Caco-2 (cell line): Measurements from ENCODE around the gene ABHD12. TPM values are rescaled to one million over a fixed set of nuclear protein-coding genes. Genes with fewer than 3 reads are reported as not detected.

ENCODE experiments used
- BruUV-seq: library from RNA; stranded (reverse); fragments of 400-500 nt; replicated peaks from 2 replicates; lab custom pipeline; 2021; lab: Mats Ljungman, UMichigan
- CTCF ChIA-PET: fragments of 300-600 bp; sonication (Branson Sonifier 250); formaldehyde crosslinking; loops from one replicate; lab custom pipeline; 2022; ENCODE audit warnings: antibody characterized with exemption; lab: Charles Lee
- POLR2A ChIA-PET: fragments of 300-600 bp; sonication (Branson Sonifier 250); formaldehyde crosslinking; loops from one replicate; lab custom pipeline; 2022; ENCODE audit warnings: antibody characterized with exemption; lab: Charles Lee
- DNase-seq, 2 experiments: peaks; one replicate each; pipeline versions ENCODE4 v3.0.0 to v3.0.0-alpha.2; 2020 to 2022
- H3K27me3 ChIP-seq: replicated peaks from 2 replicates; pipeline ENCODE4 v1.6.0; 2011; ENCODE audit warnings: low read length; ENCODE audit not compliant: control insufficient read depth, insufficient read depth
- H3K36me3 ChIP-seq: 2 replicates; pipeline ENCODE4 v1.5.1; 2011; ENCODE audit warnings: low read length; ENCODE audit not compliant: control insufficient read depth, insufficient read depth
- H3K4me1 ChIP-seq: fragments of 250-450 bp; sonication (Bioruptor Pico); 2 replicates; pipeline ENCODE4 v1.5.1; 2020; ENCODE audit warnings: mild to moderate bottlenecking
- H3K4me3 ChIP-seq: 2 replicates; pipeline ENCODE4 v1.5.1; 2011; ENCODE audit warnings: low read depth, mild to moderate bottlenecking, control low read depth, low read length
- H3K9me3 ChIP-seq: fragments of 250-450 bp; sonication (Bioruptor Pico); 2 replicates; pipeline ENCODE4 v1.5.1; 2020; ENCODE audit warnings: mild to moderate bottlenecking, moderate library complexity
- H3K27ac Mint-ChIP-seq: one replicate; pipeline ENCODE4 v1.8.0; 2022; ENCODE audit warnings: mixed read lengths; ENCODE audit not compliant: unreplicated experiment
- H3K27me3 Mint-ChIP-seq: one replicate; pipeline ENCODE4 v1.8.0; 2022; ENCODE audit warnings: mixed read lengths; ENCODE audit not compliant: insufficient read depth, unreplicated experiment
- H3K36me3 Mint-ChIP-seq: one replicate; pipeline ENCODE4 v1.8.0; 2022; ENCODE audit warnings: mild to moderate bottlenecking, mixed read lengths; ENCODE audit not compliant: insufficient read depth, unreplicated experiment
- H3K4me1 Mint-ChIP-seq: one replicate; pipeline ENCODE4 v1.8.0; 2022; ENCODE audit warnings: low read depth, mixed read lengths; ENCODE audit not compliant: unreplicated experiment
- H3K4me3 Mint-ChIP-seq: one replicate; pipeline ENCODE4 v1.8.0; 2022; ENCODE audit warnings: mild to moderate bottlenecking, moderate library complexity, mixed read lengths; ENCODE audit not compliant: unreplicated experiment
- H3K9me3 Mint-ChIP-seq: one replicate; pipeline ENCODE4 v1.8.0; 2022; ENCODE audit warnings: mixed read lengths; ENCODE audit not compliant: unreplicated experiment
- intact Hi-C: fragments of 100-400 bp; cut with micrococcal nuclease; formaldehyde crosslinking; loops from one replicate; pipeline ENCODE4 v1.10.0; 2022; ENCODE audit not compliant: unreplicated experiment
- total RNA-seq: library from RNA; stranded (reverse); gene quantifications from 2 replicates; pipeline ENCODE4 v1.2.3, GENCODE V29; 2022
- TF ChIP-seq, protein P1 (sequence below), 2 experiments: fragments of 200-600 bp in 1 of 2; IDR thresholded peaks; 1 replicate in 1 of 2; 2 replicates in 1 of 2; pipeline versions ENCODE4 v1.5.1 to v1.8.0; 2011 to 2022; ENCODE audit warnings: antibody characterized with exemption in 1 of 2, control low read depth in 1 of 2, inconsistent platforms in 1 of 2, low read depth in 1 of 2, low read length in 1 of 2, mild to moderate bottlenecking in 1 of 2, moderate library complexity in 1 of 2; ENCODE audit not compliant: insufficient read depth in 1 of 2, severe bottlenecking in 1 of 2, unreplicated experiment in 1 of 2

The ABHD12 gene
- total RNA-seq, 1 experiment from 2014 or later, result 104 TPM

DNA sequence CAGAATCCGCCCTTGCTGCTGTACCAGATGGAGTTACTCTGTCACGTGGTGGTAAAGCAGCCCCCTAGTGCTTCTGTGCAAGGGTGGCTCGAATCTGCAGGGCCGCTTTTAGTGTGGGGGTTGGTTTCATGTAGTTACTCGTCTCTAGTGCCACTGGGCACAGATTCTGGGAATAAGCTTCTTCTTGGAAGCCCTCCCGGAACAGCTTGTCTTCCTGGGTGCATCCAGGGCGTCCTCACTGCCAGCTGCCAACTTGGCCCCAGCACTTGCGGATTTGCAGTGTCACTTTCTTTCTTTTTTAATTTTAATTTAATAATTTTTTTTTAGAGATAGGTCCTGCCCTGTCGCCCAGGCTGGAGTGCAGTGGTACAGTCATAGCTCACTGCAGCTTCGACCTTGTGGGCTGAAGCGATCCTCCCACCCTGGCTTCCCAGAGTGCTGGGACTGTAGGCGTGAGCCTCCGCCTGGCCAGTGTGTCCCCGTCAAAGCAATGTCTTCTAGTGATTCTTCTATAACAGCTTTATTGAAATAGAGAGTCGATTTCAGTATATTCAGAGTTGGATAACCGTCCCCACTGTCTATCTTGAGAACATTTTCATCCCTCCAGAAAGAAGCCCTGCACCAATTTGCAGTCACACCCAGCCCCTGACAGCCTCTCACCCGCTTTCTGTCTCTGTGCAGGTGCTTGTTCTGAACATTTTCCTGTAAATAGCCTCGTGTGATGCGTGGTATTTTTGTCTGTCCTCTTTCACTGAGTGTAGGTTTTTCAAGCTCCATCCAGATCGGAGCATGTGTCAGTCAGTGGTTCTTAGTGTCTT lies 116.9 kb downstream of the ABHD12 start:
- DNase-seq, result peak in 1 of 2 experiments; percentile 15
- ChIA-PET POLR2A (interaction anchor here (0.5 kb wide), 1 partner anchor 8 kb away, joined by 7 read pairs; no protein-coding TSS in a partner anchor), CTCF (interaction anchor here (0.6 kb wide), 1 partner anchor 41 kb away, joined by 5 read pairs; no protein-coding TSS in a partner anchor)
- BruUV-seq, result no TSS peak
- TF ChIP-seq, protein P1, sequence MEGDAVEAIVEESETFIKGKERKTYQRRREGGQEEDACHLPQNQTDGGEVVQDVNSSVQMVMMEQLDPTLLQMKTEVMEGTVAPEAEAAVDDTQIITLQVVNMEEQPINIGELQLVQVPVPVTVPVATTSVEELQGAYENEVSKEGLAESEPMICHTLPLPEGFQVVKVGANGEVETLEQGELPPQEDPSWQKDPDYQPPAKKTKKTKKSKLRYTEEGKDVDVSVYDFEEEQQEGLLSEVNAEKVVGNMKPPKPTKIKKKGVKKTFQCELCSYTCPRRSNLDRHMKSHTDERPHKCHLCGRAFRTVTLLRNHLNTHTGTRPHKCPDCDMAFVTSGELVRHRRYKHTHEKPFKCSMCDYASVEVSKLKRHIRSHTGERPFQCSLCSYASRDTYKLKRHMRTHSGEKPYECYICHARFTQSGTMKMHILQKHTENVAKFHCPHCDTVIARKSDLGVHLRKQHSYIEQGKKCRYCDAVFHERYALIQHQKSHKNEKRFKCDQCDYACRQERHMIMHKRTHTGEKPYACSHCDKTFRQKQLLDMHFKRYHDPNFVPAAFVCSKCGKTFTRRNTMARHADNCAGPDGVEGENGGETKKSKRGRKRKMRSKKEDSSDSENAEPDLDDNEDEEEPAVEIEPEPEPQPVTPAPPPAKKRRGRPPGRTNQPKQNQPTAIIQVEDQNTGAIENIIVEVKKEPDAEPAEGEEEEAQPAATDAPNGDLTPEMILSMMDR (IDR thresholded peaks at IDR 0.05; ENCODE audit: insufficient read depth in 1 of 2, low read depth in 1 of 2, low read length in 1 of 2, severe bottlenecking in 1 of 2, unreplicated experiment in 1 of 2), result no peak
- H3K36me3 Mint-ChIP-seq, result peaks cover 34% of the 10 kb centered on the region
- Histone ChIP-seq H3K9me3 (no peaks in the 10 kb centered on the region), H3K27me3 (no peaks in the 10 kb centered on the region), H3K4me1 (no peaks in the 10 kb centered on the region), H3K4me3 (no peak overlapping the region), H3K36me3 (no peaks in the 10 kb centered on the region; the same call in 1 of the 2 replicates)
- no peaks in the 10 kb centered on the region for H3K4me1 Mint-ChIP-seq
- intact Hi-C loops, result no loop called here
- H3K27me3 Mint-ChIP-seq, result no peaks in the 10 kb centered on the region
- H3K27ac Mint-ChIP-seq, result no peak overlapping the region
- H3K4me3 Mint-ChIP-seq, result no peak overlapping the region
- H3K9me3 Mint-ChIP-seq, result no peaks in the 10 kb centered on the region

DNA sequence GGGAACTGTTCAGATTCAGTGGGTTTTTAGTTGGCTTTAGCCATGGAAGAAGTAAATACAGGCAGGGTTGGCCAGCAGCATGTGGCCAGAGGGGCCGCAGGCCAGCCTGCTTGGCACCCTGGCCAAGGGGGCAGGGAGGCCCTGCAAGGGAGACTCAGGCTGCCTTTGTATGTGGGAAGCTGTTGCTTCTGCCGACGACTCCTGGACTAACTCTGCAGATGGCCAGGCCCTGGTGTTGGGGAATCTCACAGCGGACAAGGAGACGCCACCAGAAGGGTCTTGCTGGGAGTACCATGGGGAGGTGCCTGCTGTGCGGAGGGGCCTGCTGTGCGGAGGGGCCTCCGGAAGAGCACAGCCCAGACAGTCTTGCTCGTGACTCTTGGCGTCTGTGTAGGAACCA lies 117.6 kb downstream of the ABHD12 start:
- no peaks in the 10 kb centered on the region for H3K9me3 Mint-ChIP-seq

DNA sequence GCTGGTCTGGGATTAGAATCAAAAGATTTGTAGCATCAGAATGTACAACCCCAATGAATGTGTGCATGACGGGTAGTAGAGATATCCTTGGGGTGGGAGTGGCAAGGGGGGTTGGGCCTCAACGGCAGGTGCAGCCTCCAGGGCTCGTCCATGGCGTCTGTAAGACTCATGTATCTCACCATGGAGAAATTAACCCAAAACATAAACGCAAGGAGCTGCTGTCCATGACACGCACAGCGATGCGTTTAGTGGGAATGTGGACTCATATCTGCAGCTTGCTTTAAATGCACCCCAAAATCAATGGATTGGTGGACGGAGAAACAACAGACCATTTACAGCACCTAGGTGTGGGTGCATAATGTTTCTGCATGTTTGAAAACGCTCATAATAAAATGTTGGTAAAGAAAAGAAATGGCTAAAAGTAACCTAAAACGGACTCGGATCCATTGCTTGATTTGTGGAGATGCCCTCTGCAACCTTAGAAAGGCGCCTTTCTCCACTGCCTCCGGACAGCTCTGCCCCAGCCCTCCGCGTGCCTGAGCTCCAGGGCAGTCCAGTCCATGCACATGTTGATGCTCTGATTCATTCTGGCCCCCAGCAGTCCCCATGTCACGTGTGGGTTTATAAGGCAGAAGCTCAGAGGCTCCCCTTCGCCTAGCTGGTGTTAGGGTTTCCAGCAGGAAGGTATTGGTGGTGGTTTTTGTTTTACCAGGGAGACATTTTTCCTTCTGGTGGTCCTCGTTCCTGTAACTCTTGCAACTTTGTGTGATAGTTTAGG lies 118.2 kb downstream of the ABHD12 start:
- Mint-ChIP-seq H3K36me3 (peaks cover 31% of the 10 kb centered on the region), H3K4me1 (no peaks in the 10 kb centered on the region), H3K27ac (no peak overlapping the region), H3K9me3 (no peaks in the 10 kb centered on the region), H3K4me3 (no peak overlapping the region), H3K27me3 (no peaks in the 10 kb centered on the region)
- peak in 1 of 2 experiments; percentile 15 for DNase-seq
- CTCF ChIA-PET, result no interaction called here
- H3K27me3 ChIP-seq, result no peaks in the 10 kb centered on the region
- intact Hi-C loops, result no loop called here
- H3K36me3 ChIP-seq, result no peaks in the 10 kb centered on the region; the same call in 1 of the 2 replicates
- BruUV-seq, result no TSS peak
- no peaks in the 10 kb centered on the region for H3K4me1 ChIP-seq
- TF ChIP-seq, protein P1 (IDR thresholded peaks at IDR 0.05; ENCODE audit: insufficient read depth in 1 of 2, low read depth in 1 of 2, low read length in 1 of 2, severe bottlenecking in 1 of 2, unreplicated experiment in 1 of 2), result no peak
- no peak overlapping the region for H3K4me3 ChIP-seq
- no peaks in the 10 kb centered on the region for H3K9me3 ChIP-seq
- POLR2A ChIA-PET, result no interaction called here

More for the DNA sequence above, 117.6 kb downstream of the ABHD12 start:
- Histone ChIP-seq H3K9me3 (no peaks in the 10 kb centered on the region), H3K36me3 (no peaks in the 10 kb centered on the region; the same call in 1 of the 2 replicates), H3K4me1 (no peaks in the 10 kb centered on the region), H3K27me3 (no peaks in the 10 kb centered on the region), H3K4me3 (no peak overlapping the region)
- H3K4me3 Mint-ChIP-seq, result no peak overlapping the region
- H3K27ac Mint-ChIP-seq, result no peak overlapping the region
- DNase-seq, result peak in 1 of 2 experiments; percentile 20
- intact Hi-C loops, result no loop called here
- H3K27me3 Mint-ChIP-seq, result no peaks in the 10 kb centered on the region
- peaks cover 31% of the 10 kb centered on the region for H3K36me3 Mint-ChIP-seq
- ChIA-PET POLR2A (no interaction called here), CTCF (no interaction called here)
- no TSS peak for BruUV-seq
- no peaks in the 10 kb centered on the region for H3K4me1 Mint-ChIP-seq
- TF ChIP-seq, protein P1 (IDR thresholded peaks at IDR 0.05; ENCODE audit: insufficient read depth in 1 of 2, low read depth in 1 of 2, low read length in 1 of 2, severe bottlenecking in 1 of 2, unreplicated experiment in 1 of 2), result no peak
